Heart left ventricle (tissue), 13 donors: ENCODE data around the gene FOLR3.

Source experiments
- POLR2A ChIP-seq, 2 donors: fragments of 450-650 bp; IDR thresholded peaks; one replicate each; pipeline ENCODE4 v1.6.1; 2017; ENCODE audit warnings: antibody characterized with exemption in 2 of 2, mild to moderate bottlenecking in 2 of 2, moderate library complexity in 2 of 2
- TF ChIP-seq, protein P1 (sequence below), 12 donors: fragments of 200-600 bp; sonication (generic) in 4 of 12; IDR thresholded peaks; one replicate each; pipeline versions ENCODE4 v1.5.0 to v1.8.0; 2018 to 2022; ENCODE audit warnings: antibody characterized with exemption in 12 of 12, mild to moderate bottlenecking in 5 of 12
- donor health status: ischemic (EF 13 %, LVEDD 7.1; RV severe dilation, severe dysfunction).
- donor health status: DM: no; HTN: yes; CAD: no.
- donor health status: DM: no; HTN: no; CAD: no.
- donor health status: ischemic (EF 25% LVEDD 6.9; RV normal size, moderate dysfunction).
- donor health status: ischemic (EF 25% LVEDD 5.7; RV mildly dilated, moderate dysfunction).
- donor health status: ischemic (EF 35%, LVEDD 5.7; RV mildly dilated, moderate dysfunction).
- donor health status: nonischemic (EF 11% LVEDD 7.7; RV severe dilation, severe dysfunction).
- donor health status: DM: yes; HTN: yes; CAD: no.
- donor health status: PGD.
- donor health status: ischemic (EF 29% LVEDD 5.4; RV normal size, mild dysfunction).
- donor health status: nonischemic (EF 23%, LVEDD 6.1; RV moderate dilation, normal function).

- TF ChIP-seq, protein P1, sequence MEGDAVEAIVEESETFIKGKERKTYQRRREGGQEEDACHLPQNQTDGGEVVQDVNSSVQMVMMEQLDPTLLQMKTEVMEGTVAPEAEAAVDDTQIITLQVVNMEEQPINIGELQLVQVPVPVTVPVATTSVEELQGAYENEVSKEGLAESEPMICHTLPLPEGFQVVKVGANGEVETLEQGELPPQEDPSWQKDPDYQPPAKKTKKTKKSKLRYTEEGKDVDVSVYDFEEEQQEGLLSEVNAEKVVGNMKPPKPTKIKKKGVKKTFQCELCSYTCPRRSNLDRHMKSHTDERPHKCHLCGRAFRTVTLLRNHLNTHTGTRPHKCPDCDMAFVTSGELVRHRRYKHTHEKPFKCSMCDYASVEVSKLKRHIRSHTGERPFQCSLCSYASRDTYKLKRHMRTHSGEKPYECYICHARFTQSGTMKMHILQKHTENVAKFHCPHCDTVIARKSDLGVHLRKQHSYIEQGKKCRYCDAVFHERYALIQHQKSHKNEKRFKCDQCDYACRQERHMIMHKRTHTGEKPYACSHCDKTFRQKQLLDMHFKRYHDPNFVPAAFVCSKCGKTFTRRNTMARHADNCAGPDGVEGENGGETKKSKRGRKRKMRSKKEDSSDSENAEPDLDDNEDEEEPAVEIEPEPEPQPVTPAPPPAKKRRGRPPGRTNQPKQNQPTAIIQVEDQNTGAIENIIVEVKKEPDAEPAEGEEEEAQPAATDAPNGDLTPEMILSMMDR (IDR thresholded peaks at IDR 0.05) = no peak
- no peak for TF ChIP-seq POLR2A (IDR thresholded peaks at IDR 0.05)
These were observed 12.9 kb upstream of the FOLR3 start for GRCh38 chr11:72122607-72123006.
